ENCODE data around the gene TBC1D3B.
"Not testable (repeated sequence)": the region's sequence is repeated elsewhere in the genome, so short reads cannot be mapped to it uniquely, and the experiment has no call there.

The TBC1D3B gene

GRCh38 chr17:36127199-36127893 lies 49.1 kb downstream of the TBC1D3B start:
- no peak for DNase-seq

GRCh38 chr17:36124879-36125824 lies 51.3 kb downstream of the TBC1D3B start:
- no peak for DNase-seq

- no peak for DNase-seq
Observed at GRCh38 chr17:36123431-36123830, 53.0 kb downstream of the TBC1D3B start.

GRCh38 chr17:36121099-36121498 lies 55.3 kb downstream of the TBC1D3B start:
- not testable (repeated sequence) for DNase-seq

- no peak for DNase-seq
Observed at GRCh38 chr17:36120221-36120620, 56.2 kb downstream of the TBC1D3B start.

- DNase-seq = no peak
Observed at GRCh38 chr17:36118477-36119353, 57.7 kb downstream of the TBC1D3B start.

- no peak for DNase-seq
Observed at GRCh38 chr17:36117505-36118382, 58.7 kb downstream of the TBC1D3B start.

Measured in NCI-H1436 treated with DMSO at 0.1 percent for 48 hours (cell line).